ENCODE data around the gene ASIC4.

The ASIC4 gene

GRCh38 chr2:219524817-219525216 lies 10.5 kb downstream of the ASIC4 start:
- Histone ChIP-seq H3K79me2 (ENCODE audit: control insufficient read depth, low read length) (no peaks in the 10 kb centered on the region), H3K4me3 (ENCODE audit: low read length) (no peak overlapping the region), H3K36me3 (ENCODE audit: control insufficient read depth, low read length) (no peaks in the 10 kb centered on the region), H4K20me1 (ENCODE audit: control insufficient read depth, insufficient read depth, low read depth, low read length) (0 out of 2 replicates have a peak, but pooled peaks cover 3% of the 10 kb centered on the region), H3K4me2 (ENCODE audit: low read length) (no peak overlapping the region), H3K27me3 (ENCODE audit: control insufficient read depth, low read length) (peaks cover 88% of the 10 kb centered on the region), H3K27ac (ENCODE audit: low read depth, low read length) (no peak overlapping the region), H3K9me3 (ENCODE audit: control insufficient read depth, insufficient read depth, low read length) (no peaks in the 10 kb centered on the region), H3F3A (ENCODE audit: control insufficient read depth, insufficient read depth) (no peaks in the 10 kb centered on the region), H3K4me1 (ENCODE audit: control insufficient read depth, low read length) (no peaks in the 10 kb centered on the region), H3K9me2 (replicated peaks; ENCODE audit: control insufficient read depth, low read length) (no peaks in the 10 kb centered on the region)
- no peak for TF ChIP-seq EZH2phosphoT487 (IDR thresholded peaks at IDR 0.05; ENCODE audit: borderline replicate concordance, low read length)
- TF ChIP-seq, protein P1, sequence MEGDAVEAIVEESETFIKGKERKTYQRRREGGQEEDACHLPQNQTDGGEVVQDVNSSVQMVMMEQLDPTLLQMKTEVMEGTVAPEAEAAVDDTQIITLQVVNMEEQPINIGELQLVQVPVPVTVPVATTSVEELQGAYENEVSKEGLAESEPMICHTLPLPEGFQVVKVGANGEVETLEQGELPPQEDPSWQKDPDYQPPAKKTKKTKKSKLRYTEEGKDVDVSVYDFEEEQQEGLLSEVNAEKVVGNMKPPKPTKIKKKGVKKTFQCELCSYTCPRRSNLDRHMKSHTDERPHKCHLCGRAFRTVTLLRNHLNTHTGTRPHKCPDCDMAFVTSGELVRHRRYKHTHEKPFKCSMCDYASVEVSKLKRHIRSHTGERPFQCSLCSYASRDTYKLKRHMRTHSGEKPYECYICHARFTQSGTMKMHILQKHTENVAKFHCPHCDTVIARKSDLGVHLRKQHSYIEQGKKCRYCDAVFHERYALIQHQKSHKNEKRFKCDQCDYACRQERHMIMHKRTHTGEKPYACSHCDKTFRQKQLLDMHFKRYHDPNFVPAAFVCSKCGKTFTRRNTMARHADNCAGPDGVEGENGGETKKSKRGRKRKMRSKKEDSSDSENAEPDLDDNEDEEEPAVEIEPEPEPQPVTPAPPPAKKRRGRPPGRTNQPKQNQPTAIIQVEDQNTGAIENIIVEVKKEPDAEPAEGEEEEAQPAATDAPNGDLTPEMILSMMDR (IDR thresholded peaks at IDR 0.05; ENCODE audit: low read depth, low read length, poor library complexity, severe bottlenecking) = no peak

GRCh38 chr2:219525533-219526232 lies 11.4 kb downstream of the ASIC4 start:
- TF ChIP-seq, protein P1 (IDR thresholded peaks at IDR 0.05; ENCODE audit: low read depth, low read length, poor library complexity, severe bottlenecking) = no peak
- no peak for TF ChIP-seq EZH2phosphoT487 (IDR thresholded peaks at IDR 0.05; ENCODE audit: borderline replicate concordance, low read length)
- no peaks in the 10 kb centered on the region for H3K9me2 ChIP-seq (replicated peaks; ENCODE audit: control insufficient read depth, low read length)
- H3F3A ChIP-seq (ENCODE audit: control insufficient read depth, insufficient read depth) = no peaks in the 10 kb centered on the region
- no peaks in the 10 kb centered on the region for H3K79me2 ChIP-seq (ENCODE audit: control insufficient read depth, low read length)
- peaks cover 88% of the 10 kb centered on the region for H3K27me3 ChIP-seq (ENCODE audit: control insufficient read depth, low read length)
- no peaks in the 10 kb centered on the region for H3K4me1 ChIP-seq (ENCODE audit: control insufficient read depth, low read length)
- H3K9me3 ChIP-seq (ENCODE audit: control insufficient read depth, insufficient read depth, low read length) = no peaks in the 10 kb centered on the region
- no peaks in the 10 kb centered on the region for H3K36me3 ChIP-seq (ENCODE audit: control insufficient read depth, low read length)
- no peak overlapping the region for H3K27ac ChIP-seq (ENCODE audit: low read depth, low read length)
- H4K20me1 ChIP-seq (ENCODE audit: control insufficient read depth, insufficient read depth, low read depth, low read length) = 0 out of 2 replicates have a peak, but pooled peaks cover 4% of the 10 kb centered on the region
- H3K4me2 ChIP-seq (ENCODE audit: low read length) = no peak overlapping the region
- no peak overlapping the region for H3K4me3 ChIP-seq (ENCODE audit: low read length)

DNA sequence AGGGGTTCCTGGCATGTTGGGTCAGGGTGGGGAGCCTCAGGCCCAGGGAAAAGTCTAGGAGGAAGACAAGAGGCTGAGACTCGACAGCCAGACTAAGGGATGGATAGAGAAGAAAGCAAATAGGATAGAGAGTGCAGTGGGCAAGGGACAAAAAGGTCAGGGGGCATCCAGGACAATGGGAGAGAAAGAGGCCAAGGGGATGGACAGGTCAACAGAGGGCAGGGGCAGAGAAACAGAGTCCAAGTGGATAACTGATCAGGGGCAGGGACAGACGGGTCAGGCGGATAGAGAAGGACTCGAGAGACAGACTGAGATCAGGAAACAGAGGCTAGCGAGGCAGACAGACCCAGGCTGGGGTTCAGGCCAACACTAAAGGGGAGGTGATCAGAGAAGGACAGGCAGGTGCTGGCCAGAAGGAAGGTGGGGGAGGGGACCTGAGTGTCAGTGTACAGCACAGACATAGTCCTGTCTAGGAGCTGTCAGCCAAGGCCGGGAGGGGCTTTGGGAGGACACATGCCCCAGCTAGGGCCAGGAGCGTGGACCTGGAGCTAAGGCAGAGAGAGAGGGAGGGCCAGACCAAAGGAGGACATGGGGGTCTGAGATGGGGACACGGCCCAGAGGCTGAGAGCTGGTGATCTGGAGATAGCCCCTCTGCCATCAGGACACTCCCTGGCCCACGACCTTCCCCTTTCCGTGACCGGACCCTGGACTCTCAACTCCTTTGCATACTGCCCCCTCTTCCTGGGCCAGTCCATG lies 12.2 kb downstream of the ASIC4 start:
- Histone ChIP-seq H3K4me1 (ENCODE audit: control insufficient read depth, low read length) (no peaks in the 10 kb centered on the region), H3K9me2 (replicated peaks; ENCODE audit: control insufficient read depth, low read length) (no peaks in the 10 kb centered on the region), H3K4me3 (ENCODE audit: low read length) (no peak overlapping the region), H3K27ac (ENCODE audit: low read depth, low read length) (no peak overlapping the region), H4K20me1 (ENCODE audit: control insufficient read depth, insufficient read depth, low read depth, low read length) (0 out of 2 replicates have a peak, but pooled peaks cover 4% of the 10 kb centered on the region), H3K36me3 (ENCODE audit: control insufficient read depth, low read length) (no peaks in the 10 kb centered on the region), H3F3A (ENCODE audit: control insufficient read depth, insufficient read depth) (no peaks in the 10 kb centered on the region), H3K9me3 (ENCODE audit: control insufficient read depth, insufficient read depth, low read length) (no peaks in the 10 kb centered on the region), H3K27me3 (ENCODE audit: control insufficient read depth, low read length) (peaks cover 85% of the 10 kb centered on the region), H3K4me2 (ENCODE audit: low read length) (no peak overlapping the region), H3K79me2 (ENCODE audit: control insufficient read depth, low read length) (no peaks in the 10 kb centered on the region)
- no peak for TF ChIP-seq EZH2phosphoT487 (IDR thresholded peaks at IDR 0.05; ENCODE audit: borderline replicate concordance, low read length)
- TF ChIP-seq, protein P1 (IDR thresholded peaks at IDR 0.05; ENCODE audit: low read depth, low read length, poor library complexity, severe bottlenecking) = no peak

All from DOHH2 (cell line).